HG03439 (cell line): ENCODE measurements around the gene DLGAP4.

ENCODE experiments used
- ATAC-seq: cut with Tn5 transposase; IDR thresholded peaks from one replicate; pipeline ENCODE4 v1.9.1; 2021; ENCODE audit warnings: mild to moderate bottlenecking, moderate library complexity; ENCODE audit not compliant: unreplicated experiment

Gene DLGAP4

GRCh38 chr20:36305602-36306551 is at the start of gene DLGAP4:
TSS of gene DLGAP4 (plus strand) at chr20:36306339. CDS start at chr20:36431718, 125,379 bp downstream.
- ATAC-seq, result no peak

GRCh38 chr20:36259177-36260061 is 46.7 kb upstream of the DLGAP4 start:
- ATAC-seq, result no peak

- ATAC-seq, result no peak
Observed at GRCh38 chr20:36260316-36260715, 45.8 kb upstream of the DLGAP4 start.

GRCh38 chr20:36261389-36262105 is 44.6 kb upstream of the DLGAP4 start:
- no peak for ATAC-seq

GRCh38 chr20:36262440-36262839 is 43.7 kb upstream of the DLGAP4 start:
- ATAC-seq, result no peak

GRCh38 chr20:36264426-36265246 is 41.5 kb upstream of the DLGAP4 start:
- ATAC-seq, result no peak

- ATAC-seq, result no peak
Observed at GRCh38 chr20:36266189-36266588, 40.0 kb upstream of the DLGAP4 start.

- ATAC-seq, result no peak
Observed at GRCh38 chr20:36267605-36268381, 38.3 kb upstream of the DLGAP4 start.

GRCh38 chr20:36268440-36269342 is 37.4 kb upstream of the DLGAP4 start:
- no peak for ATAC-seq

GRCh38 chr20:36269507-36269906 is 36.6 kb upstream of the DLGAP4 start:
- no peak for ATAC-seq

GRCh38 chr20:36270744-36271638 is 35.1 kb upstream of the DLGAP4 start:
- ATAC-seq, result no peak

GRCh38 chr20:36271639-36272546 is 34.2 kb upstream of the DLGAP4 start:
- no peak for ATAC-seq

GRCh38 chr20:36272547-36273220 is 33.5 kb upstream of the DLGAP4 start:
- ATAC-seq, result no peak

- no peak for ATAC-seq
Observed at GRCh38 chr20:36273414-36274180, 32.5 kb upstream of the DLGAP4 start.
